ENCODE data around the gene RPL41. TPM values are rescaled to one million over a fixed set of nuclear protein-coding genes. Genes with fewer than 3 reads are reported as not detected.

Gene RPL41
- total and polyA plus RNA-seq, 9 of the 15 experiments (the other 6 are each of a cell fraction or from before 2014, with no cell fraction given) = 3,403 to 11,276 (median 5,604) TPM

DNA sequence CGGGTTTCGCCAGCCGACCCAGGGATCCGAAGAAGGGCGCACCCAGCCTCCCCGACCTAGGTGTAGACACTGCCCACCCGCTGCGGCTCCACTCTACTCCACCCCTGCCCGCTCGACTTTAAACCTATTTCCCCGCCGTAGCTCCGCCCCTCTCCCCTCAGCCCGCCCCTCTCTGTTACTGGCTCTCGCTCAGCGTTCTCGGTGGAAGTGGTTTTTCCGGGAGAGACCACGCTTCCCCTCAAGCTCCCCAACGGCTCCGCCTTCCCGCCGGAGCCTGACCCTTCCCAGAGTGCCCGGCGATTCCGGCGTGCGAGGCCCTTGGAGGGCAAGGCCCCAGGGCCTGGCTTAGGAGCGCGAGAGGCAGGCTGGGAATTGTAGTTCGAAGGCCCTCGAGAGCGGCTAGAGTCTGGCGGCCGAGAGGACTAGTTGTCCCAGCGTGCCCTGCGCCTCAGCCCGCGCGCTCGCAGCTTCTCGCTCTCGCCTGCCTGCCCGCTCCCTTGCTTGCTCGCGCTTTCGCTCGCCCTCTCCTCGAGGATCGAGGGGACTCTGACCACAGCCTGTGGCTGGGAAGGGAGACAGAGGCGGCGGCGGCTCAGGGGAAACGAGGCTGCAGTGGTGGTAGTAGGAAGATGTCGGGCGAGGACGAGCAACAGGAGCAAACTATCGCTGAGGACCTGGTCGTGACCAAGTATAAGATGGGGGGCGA is 12.2 kb upstream of the RPL41 start, which contains the start of gene PA2G4 (continued):
- no peak for TF ChIP-seq CCAR2 (IDR thresholded peaks at IDR 0.05; ENCODE audit: low read depth, low read length)
- TF ChIP-seq ZNF263 (CRISPR knock-in tag; IDR thresholded peaks at IDR 0.05; ENCODE audit: borderline replicate concordance) = no peak
- no peak for TF ChIP-seq CEBPB (tag; IDR thresholded peaks at IDR 0.05)
- no peak for TF ChIP-seq ZNF778 (CRISPR knock-in tag; IDR thresholded peaks at IDR 0.05)
- TF ChIP-seq, protein P1, sequence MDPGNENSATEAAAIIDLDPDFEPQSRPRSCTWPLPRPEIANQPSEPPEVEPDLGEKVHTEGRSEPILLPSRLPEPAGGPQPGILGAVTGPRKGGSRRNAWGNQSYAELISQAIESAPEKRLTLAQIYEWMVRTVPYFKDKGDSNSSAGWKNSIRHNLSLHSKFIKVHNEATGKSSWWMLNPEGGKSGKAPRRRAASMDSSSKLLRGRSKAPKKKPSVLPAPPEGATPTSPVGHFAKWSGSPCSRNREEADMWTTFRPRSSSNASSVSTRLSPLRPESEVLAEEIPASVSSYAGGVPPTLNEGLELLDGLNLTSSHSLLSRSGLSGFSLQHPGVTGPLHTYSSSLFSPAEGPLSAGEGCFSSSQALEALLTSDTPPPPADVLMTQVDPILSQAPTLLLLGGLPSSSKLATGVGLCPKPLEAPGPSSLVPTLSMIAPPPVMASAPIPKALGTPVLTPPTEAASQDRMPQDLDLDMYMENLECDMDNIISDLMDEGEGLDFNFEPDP (CRISPR knock-in tag; IDR thresholded peaks at IDR 0.05) = no peak
- TF ChIP-seq FOXA1 (IDR thresholded peaks at IDR 0.05; ENCODE audit: borderline replicate concordance) = no peak
- TF ChIP-seq, protein P2, sequence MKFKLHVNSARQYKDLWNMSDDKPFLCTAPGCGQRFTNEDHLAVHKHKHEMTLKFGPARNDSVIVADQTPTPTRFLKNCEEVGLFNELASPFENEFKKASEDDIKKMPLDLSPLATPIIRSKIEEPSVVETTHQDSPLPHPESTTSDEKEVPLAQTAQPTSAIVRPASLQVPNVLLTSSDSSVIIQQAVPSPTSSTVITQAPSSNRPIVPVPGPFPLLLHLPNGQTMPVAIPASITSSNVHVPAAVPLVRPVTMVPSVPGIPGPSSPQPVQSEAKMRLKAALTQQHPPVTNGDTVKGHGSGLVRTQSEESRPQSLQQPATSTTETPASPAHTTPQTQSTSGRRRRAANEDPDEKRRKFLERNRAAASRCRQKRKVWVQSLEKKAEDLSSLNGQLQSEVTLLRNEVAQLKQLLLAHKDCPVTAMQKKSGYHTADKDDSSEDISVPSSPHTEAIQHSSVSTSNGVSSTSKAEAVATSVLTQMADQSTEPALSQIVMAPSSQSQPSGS (CRISPR knock-in tag; IDR thresholded peaks at IDR 0.05) = no peak
- TF ChIP-seq, protein P3, sequence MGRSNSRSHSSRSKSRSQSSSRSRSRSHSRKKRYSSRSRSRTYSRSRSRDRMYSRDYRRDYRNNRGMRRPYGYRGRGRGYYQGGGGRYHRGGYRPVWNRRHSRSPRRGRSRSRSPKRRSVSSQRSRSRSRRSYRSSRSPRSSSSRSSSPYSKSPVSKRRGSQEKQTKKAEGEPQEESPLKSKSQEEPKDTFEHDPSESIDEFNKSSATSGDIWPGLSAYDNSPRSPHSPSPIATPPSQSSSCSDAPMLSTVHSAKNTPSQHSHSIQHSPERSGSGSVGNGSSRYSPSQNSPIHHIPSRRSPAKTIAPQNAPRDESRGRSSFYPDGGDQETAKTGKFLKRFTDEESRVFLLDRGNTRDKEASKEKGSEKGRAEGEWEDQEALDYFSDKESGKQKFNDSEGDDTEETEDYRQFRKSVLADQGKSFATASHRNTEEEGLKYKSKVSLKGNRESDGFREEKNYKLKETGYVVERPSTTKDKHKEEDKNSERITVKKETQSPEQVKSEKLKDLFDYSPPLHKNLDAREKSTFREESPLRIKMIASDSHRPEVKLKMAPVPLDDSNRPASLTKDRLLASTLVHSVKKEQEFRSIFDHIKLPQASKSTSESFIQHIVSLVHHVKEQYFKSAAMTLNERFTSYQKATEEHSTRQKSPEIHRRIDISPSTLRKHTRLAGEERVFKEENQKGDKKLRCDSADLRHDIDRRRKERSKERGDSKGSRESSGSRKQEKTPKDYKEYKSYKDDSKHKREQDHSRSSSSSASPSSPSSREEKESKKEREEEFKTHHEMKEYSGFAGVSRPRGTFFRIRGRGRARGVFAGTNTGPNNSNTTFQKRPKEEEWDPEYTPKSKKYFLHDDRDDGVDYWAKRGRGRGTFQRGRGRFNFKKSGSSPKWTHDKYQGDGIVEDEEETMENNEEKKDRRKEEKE (IDR thresholded peaks at IDR 0.05; ENCODE audit: borderline replicate concordance in 1 of 2, control insufficient read depth in 1 of 2, low read depth in 2 of 2, low read length in 1 of 2) = peak in 1 of 2 experiments; percentile 72; a peak in 1 of 4 replicates
- no peak for TF ChIP-seq MIER1 (IDR thresholded peaks at IDR 0.05; ENCODE audit: low read depth)
- no peak for TF ChIP-seq GTF2F1 (IDR thresholded peaks at IDR 0.05; ENCODE audit: low read depth, low read length)
- TF ChIP-seq, protein P4, sequence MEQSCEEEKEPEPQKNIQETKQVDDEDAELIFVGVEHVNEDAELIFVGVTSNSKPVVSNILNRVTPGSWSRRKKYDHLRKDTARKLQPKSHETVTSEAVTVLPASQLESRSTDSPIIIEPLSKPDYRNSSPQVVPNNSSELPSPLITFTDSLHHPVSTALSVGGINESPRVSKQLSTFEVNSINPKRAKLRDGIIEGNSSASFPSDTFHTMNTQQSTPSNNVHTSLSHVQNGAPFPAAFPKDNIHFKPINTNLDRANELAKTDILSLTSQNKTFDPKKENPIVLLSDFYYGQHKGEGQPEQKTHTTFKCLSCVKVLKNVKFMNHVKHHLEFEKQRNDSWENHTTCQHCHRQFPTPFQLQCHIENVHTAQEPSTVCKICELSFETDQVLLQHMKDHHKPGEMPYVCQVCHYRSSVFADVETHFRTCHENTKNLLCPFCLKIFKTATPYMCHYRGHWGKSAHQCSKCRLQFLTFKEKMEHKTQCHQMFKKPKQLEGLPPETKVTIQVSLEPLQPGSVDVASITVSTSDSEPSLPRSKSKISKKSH (CRISPR knock-in tag; IDR thresholded peaks at IDR 0.05) = no peak
- no peak for TF ChIP-seq EP300 (IDR thresholded peaks at IDR 0.05; ENCODE audit: low read length)
- TF ChIP-seq ZNF830 (CRISPR knock-in tag; IDR thresholded peaks at IDR 0.05) = no peak
- TF ChIP-seq BRF1 (IDR thresholded peaks at IDR 0.05; ENCODE audit: borderline replicate concordance, extremely low read depth, insufficient read length) = no peak
- TF ChIP-seq ZC3H4 (CRISPR knock-in tag; IDR thresholded peaks at IDR 0.05; ENCODE audit: borderline replicate concordance) = no peak; the same call in 1 of the 2 replicates
- TF ChIP-seq, protein P5, sequence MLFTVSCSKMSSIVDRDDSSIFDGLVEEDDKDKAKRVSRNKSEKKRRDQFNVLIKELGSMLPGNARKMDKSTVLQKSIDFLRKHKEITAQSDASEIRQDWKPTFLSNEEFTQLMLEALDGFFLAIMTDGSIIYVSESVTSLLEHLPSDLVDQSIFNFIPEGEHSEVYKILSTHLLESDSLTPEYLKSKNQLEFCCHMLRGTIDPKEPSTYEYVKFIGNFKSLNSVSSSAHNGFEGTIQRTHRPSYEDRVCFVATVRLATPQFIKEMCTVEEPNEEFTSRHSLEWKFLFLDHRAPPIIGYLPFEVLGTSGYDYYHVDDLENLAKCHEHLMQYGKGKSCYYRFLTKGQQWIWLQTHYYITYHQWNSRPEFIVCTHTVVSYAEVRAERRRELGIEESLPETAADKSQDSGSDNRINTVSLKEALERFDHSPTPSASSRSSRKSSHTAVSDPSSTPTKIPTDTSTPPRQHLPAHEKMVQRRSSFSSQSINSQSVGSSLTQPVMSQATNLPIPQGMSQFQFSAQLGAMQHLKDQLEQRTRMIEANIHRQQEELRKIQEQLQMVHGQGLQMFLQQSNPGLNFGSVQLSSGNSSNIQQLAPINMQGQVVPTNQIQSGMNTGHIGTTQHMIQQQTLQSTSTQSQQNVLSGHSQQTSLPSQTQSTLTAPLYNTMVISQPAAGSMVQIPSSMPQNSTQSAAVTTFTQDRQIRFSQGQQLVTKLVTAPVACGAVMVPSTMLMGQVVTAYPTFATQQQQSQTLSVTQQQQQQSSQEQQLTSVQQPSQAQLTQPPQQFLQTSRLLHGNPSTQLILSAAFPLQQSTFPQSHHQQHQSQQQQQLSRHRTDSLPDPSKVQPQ (CRISPR knock-in tag; IDR thresholded peaks at IDR 0.05; ENCODE audit: borderline replicate concordance) = no peak
- TF ChIP-seq YBX1 (IDR thresholded peaks at IDR 0.05) = no peak

Data from K562 (cell line).